ENCODE data around the gene EIF2B4.
A peak's percentile ranks its signal among the peaks of the same experiment; 100 is the strongest.
"Not testable (repeated sequence)": the region's sequence is repeated elsewhere in the genome, so short reads cannot be mapped to it uniquely, and the experiment has no call there.

EIF2B4 gene

GRCh38 chr2:27377618-27378095, 7.5 kb upstream of the EIF2B4 start:
- no peak for DNase-seq

- no peak for DNase-seq
Measured at GRCh38 chr2:27376866-27377617, 6.9 kb upstream of the EIF2B4 start.

GRCh38 chr2:27376151-27376865, 6.2 kb upstream of the EIF2B4 start:
- no peak for DNase-seq

GRCh38 chr2:27375513-27376099, 5.5 kb upstream of the EIF2B4 start:
- DNase-seq = no peak

- DNase-seq = no peak
Measured at GRCh38 chr2:27373567-27373966, 3.4 kb upstream of the EIF2B4 start.

- DNase-seq = no peak
Measured at GRCh38 chr2:27372937-27373336, 2.8 kb upstream of the EIF2B4 start.

GRCh38 chr2:27370816-27371620, 880 bp upstream of the EIF2B4 start:
- no peak for DNase-seq

GRCh38 chr2:27369471-27370025, 590 bp downstream of the EIF2B4 start:
- no peak for DNase-seq

- no peak for DNase-seq
Measured at GRCh38 chr2:27363933-27364332, 6.2 kb downstream of the EIF2B4 start.

GRCh38 chr2:27362678-27363420, 7.3 kb downstream of the EIF2B4 start:
- DNase-seq = no peak

- DNase-seq = peak; percentile 86
Measured at GRCh38 chr2:27356382-27357181, 13.6 kb downstream of the EIF2B4 start, which contains the start of gene GTF3C2. GTF3C2 (minus strand) TSS chr2:27356764; CDS start chr2:27343554, 13,210 bp downstream.

GRCh38 chr2:27356056-27356381, 14.1 kb downstream of the EIF2B4 start:
- DNase-seq = no peak

- DNase-seq = no peak
Measured at GRCh38 chr2:27354597-27354927, 15.6 kb downstream of the EIF2B4 start.

GRCh38 chr2:27353762-27354596, 16.2 kb downstream of the EIF2B4 start:
- no peak for DNase-seq

GRCh38 chr2:27353386-27353761, 16.8 kb downstream of the EIF2B4 start:
- DNase-seq = not testable (repeated sequence)

- no peak for DNase-seq
Measured at GRCh38 chr2:27351802-27352598, 18.1 kb downstream of the EIF2B4 start.

GRCh38 chr2:27350106-27350693, 19.9 kb downstream of the EIF2B4 start:
- DNase-seq = no peak

- no peak for DNase-seq
Measured at GRCh38 chr2:27347641-27348040, 22.5 kb downstream of the EIF2B4 start.

- no peak for DNase-seq
Measured at GRCh38 chr2:27336173-27336572, 34.0 kb downstream of the EIF2B4 start.
